Measurements from ENCODE around the gene INAVA.

DNA sequence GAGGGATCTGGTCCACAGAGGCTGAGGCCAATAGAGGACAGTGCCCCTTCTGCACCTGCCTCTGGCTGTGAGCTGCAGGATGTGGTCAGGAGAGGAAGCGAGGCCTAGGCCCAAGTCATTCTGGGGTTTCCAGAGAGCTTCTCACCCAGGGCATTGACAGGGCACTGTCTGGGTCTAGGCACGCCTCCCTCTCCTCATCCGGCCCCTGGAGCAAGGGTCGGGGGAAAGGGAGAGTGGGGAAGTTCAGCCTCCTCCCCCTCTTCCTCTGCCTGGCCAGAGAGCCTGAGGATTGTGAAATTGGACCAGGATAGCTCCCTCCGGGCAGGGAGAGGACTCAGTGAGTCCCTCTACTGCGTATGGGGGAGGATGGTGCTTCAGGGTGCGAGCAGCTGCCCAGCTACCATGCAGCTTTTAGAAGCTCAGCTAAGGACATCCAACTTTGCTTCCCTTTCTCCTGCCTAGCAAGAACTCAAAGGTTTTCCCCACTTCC, 6.3 kb upstream of the INAVA start:
- TF ChIP-seq POLR2A (IDR thresholded peaks at IDR 0.05; ENCODE audit: low read length) (no peak), GATA1 (IDR thresholded peaks at IDR 0.05; ENCODE audit: low read depth, low read length) (no peak)

All from erythroblast (primary cell).